ENCODE results near the gene GDAP1L1.
"Not testable (repeated sequence)": the region's sequence is repeated elsewhere in the genome, so short reads cannot be mapped to it uniquely, and the experiment has no call there.

The GDAP1L1 gene

DNA sequence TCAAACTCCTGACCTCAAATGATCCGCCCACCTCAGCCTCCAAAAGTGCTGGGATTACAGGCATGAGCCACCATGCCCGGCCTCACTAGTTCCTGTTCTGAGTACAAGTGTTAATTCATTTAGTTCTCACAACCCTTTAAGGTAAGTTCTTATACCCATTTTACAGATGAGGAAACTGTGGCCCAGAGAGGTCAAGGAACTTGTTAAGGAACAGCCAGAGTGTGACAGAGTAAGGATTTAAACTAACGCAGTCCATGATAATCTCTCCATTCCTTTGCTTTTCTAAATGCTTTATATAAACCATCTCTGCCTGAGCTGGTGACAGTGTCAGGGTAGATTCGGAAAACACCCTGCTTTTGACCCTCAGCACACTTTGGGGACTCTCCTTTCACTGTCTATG, 50.6 kb downstream of the GDAP1L1 start:
- Histone ChIP-seq H3K27ac (ENCODE audit: insufficient read depth in 1 of 2, low read depth in 1 of 2, low read length in 2 of 2, poor library complexity in 1 of 2, severe bottlenecking in 2 of 2) (no peak overlapping the region), H3K36me3 (ENCODE audit: control insufficient read depth in 4 of 4, insufficient read depth in 4 of 4, low read length in 3 of 4) (no peaks in the 10 kb centered on the region), H3K4me3 (ENCODE audit: control insufficient read depth in 1 of 7, extremely low read depth in 1 of 7, insufficient read depth in 4 of 7, low read depth in 2 of 7, low read length in 6 of 7) (no peak overlapping the region), H3K4me1 (ENCODE audit: control extremely low read depth in 1 of 4, control insufficient read depth in 4 of 4, insufficient read depth in 4 of 4, low read length in 3 of 4) (no peaks in the 10 kb centered on the region), H3K27me3 (replicated peaks in 2 of 5; ENCODE audit: control insufficient read depth in 4 of 5, insufficient read depth in 5 of 5, low read length in 4 of 5) (no peaks in the 10 kb centered on the region), H3K9me3 (ENCODE audit: control extremely low read depth in 1 of 5, control insufficient read depth in 4 of 5, insufficient read depth in 2 of 5, low read depth in 1 of 5, low read length in 4 of 5) (peaks cover 0 to 2% (median 0%) of the 10 kb centered on the region in 5 experiments)
- POLR2A ChIA-PET, result interaction anchor here (0.6 kb wide), 1 partner anchor 244 kb away, joined by 4 read pairs; no protein-coding TSS in a partner anchor
- CTCF ChIA-PET, result interaction anchor here (1.4 kb wide), 1 partner anchor 80 kb away, joined by 3 read pairs; no protein-coding TSS in a partner anchor
- DNase-seq, result no peak
- 85% methylated on average over 2 of the region's 4 CpGs for WGBS (ENCODE audit: insufficient coverage)

DNA sequence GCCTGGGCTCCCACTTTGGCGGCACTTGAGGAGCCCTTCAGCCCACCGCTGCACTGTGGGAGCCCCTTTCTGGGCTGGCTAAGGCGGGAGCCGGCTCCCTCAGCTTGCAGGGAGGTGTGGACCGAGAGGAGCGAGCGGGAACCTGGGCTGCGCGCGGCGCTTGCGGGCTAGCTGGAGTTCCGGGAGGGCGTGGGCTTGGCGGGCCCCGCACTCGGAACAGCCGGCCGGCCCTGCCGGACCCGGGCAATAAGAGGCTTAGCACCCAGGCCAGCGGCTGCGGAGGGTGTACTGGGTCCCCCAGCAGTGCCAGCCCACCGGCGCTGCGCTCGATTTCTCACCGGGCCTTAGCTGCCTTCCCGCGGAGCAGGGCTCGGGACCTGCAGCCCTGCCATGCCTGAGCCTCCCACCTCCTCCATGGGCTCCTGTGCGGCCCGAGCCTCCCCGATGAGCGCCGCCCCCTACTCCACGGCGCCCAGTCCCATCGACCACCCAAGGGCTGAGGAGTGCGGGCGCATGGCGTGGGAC, 52.0 kb downstream of the GDAP1L1 start:
- CTCF ChIA-PET, result interaction anchor here (1.6 kb wide), 1 partner anchor 10 kb away, joined by 5 read pairs; no protein-coding TSS in a partner anchor
- H3K4me3 ChIP-seq (ENCODE audit: control insufficient read depth in 1 of 7, extremely low read depth in 1 of 7, insufficient read depth in 4 of 7, low read depth in 2 of 7, low read length in 6 of 7); H3K27ac ChIP-seq (ENCODE audit: insufficient read depth in 1 of 2, low read depth in 1 of 2, low read length in 2 of 2, poor library complexity in 1 of 2, severe bottlenecking in 2 of 2); H3K4me1 ChIP-seq (ENCODE audit: control extremely low read depth in 1 of 4, control insufficient read depth in 4 of 4, insufficient read depth in 4 of 4, low read length in 3 of 4); H3K27me3 ChIP-seq (replicated peaks in 2 of 5; ENCODE audit: control insufficient read depth in 4 of 5, insufficient read depth in 5 of 5, low read length in 4 of 5); H3K9me3 ChIP-seq (ENCODE audit: control extremely low read depth in 1 of 5, control insufficient read depth in 4 of 5, insufficient read depth in 2 of 5, low read depth in 1 of 5, low read length in 4 of 5); DNase-seq; H3K36me3 ChIP-seq (ENCODE audit: control insufficient read depth in 4 of 4, insufficient read depth in 4 of 4, low read length in 3 of 4); POLR2A ChIA-PET: not testable (repeated sequence)
- 92% methylated on average over 16 of the region's 42 CpGs for WGBS (ENCODE audit: insufficient coverage)

DNA sequence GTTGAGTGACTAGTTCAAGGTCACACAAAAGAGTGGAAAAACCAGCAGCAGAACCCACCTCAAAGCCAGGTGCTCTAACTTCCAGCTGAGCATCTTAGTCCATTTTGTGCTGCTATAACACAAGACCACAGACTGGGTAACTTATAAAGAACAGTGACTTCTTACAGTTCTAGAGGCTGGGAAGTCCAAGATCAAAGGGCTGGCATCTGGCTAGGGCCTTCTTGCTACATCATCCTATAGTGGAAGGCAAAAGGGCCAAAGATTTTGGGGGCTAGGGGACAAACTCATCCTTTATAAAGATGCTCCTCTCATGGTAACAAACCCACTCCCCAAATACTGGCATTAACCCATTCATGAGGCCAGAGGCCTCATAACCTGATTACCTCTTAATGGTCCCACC, 54.2 kb downstream of the GDAP1L1 start:
- Histone ChIP-seq H3K27me3 (replicated peaks in 2 of 5; ENCODE audit: control insufficient read depth in 4 of 5, insufficient read depth in 5 of 5, low read length in 4 of 5) (no peaks in the 10 kb centered on the region), H3K4me3 (ENCODE audit: control insufficient read depth in 1 of 7, extremely low read depth in 1 of 7, insufficient read depth in 4 of 7, low read depth in 2 of 7, low read length in 6 of 7) (no peak overlapping the region), H3K4me1 (ENCODE audit: control extremely low read depth in 1 of 4, control insufficient read depth in 4 of 4, insufficient read depth in 4 of 4, low read length in 3 of 4) (no peaks in the 10 kb centered on the region), H3K36me3 (ENCODE audit: control insufficient read depth in 4 of 4, insufficient read depth in 4 of 4, low read length in 3 of 4) (no peaks in the 10 kb centered on the region), H3K9me3 (ENCODE audit: control extremely low read depth in 1 of 5, control insufficient read depth in 4 of 5, insufficient read depth in 2 of 5, low read depth in 1 of 5, low read length in 4 of 5) (peaks cover 0 to 2% (median 0%) of the 10 kb centered on the region in 5 experiments), H3K27ac (ENCODE audit: insufficient read depth in 1 of 2, low read depth in 1 of 2, low read length in 2 of 2, poor library complexity in 1 of 2, severe bottlenecking in 2 of 2) (no peak overlapping the region)
- CTCF ChIA-PET, result interaction anchor here (0.8 to 1.5 kb wide), 5 partner anchors 10 to 89 kb away, joined by 3 to 6 read pairs (median 4); partner anchors contain the start of genes FITM2 and GDAP1L1
- POLR2A ChIA-PET, result no interaction called here
- no peak for DNase-seq

DNA sequence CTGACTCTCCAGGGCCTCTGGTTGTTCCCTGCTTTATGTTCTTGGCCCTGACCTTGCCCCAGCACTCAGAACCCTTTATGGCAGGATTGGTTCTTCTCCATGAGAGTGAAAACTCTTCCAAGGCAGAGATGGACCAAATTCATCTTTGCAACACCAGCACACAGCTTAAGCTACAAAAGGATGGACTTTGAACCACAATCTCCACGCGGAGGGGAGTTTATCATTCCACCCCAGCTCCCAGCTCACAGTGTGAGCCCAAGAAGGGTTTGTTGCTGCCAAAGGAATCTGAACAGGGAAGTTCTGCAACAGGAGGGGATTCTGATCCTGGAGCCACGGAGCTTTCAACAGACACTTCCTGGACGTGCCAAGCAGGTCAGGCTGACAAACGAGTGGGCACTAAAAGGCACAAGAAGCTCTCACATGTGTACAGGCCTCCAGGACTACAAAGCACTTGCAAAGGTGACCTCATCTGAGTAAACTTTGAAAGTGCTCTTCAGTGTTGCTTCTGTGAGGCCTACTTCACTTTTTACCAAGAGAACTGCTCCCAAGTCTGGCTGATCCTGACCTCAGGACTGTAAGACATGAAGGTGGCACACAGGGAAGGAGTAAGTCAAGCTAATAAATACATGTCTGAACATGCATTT, 55.0 kb downstream of the GDAP1L1 start:
- H3K4me1 ChIP-seq (ENCODE audit: control extremely low read depth in 1 of 4, control insufficient read depth in 4 of 4, insufficient read depth in 4 of 4, low read length in 3 of 4), result no peaks in the 10 kb centered on the region
- H3K27me3 ChIP-seq (replicated peaks in 2 of 5; ENCODE audit: control insufficient read depth in 4 of 5, insufficient read depth in 5 of 5, low read length in 4 of 5), result no peaks in the 10 kb centered on the region
- 86% methylated on average over 5 of the region's 5 CpGs for WGBS (ENCODE audit: insufficient coverage)
- H3K4me3 ChIP-seq (ENCODE audit: control insufficient read depth in 1 of 7, extremely low read depth in 1 of 7, insufficient read depth in 4 of 7, low read depth in 2 of 7, low read length in 6 of 7), result no peak overlapping the region
- ChIA-PET POLR2A (interaction anchor here (0.5 kb wide), 1 partner anchor 44 kb away, joined by 3 read pairs; no protein-coding TSS in a partner anchor), CTCF (interaction anchor here (1.0 kb wide), 1 partner anchor 9 kb away, joined by 4 read pairs; the partner anchor contains the start of gene FITM2)
- DNase-seq, result no peak
- no peaks in the 10 kb centered on the region for H3K36me3 ChIP-seq (ENCODE audit: control insufficient read depth in 4 of 4, insufficient read depth in 4 of 4, low read length in 3 of 4)
- H3K27ac ChIP-seq (ENCODE audit: insufficient read depth in 1 of 2, low read depth in 1 of 2, low read length in 2 of 2, poor library complexity in 1 of 2, severe bottlenecking in 2 of 2), result no peak overlapping the region
- H3K9me3 ChIP-seq (ENCODE audit: control extremely low read depth in 1 of 5, control insufficient read depth in 4 of 5, insufficient read depth in 2 of 5, low read depth in 1 of 5, low read length in 4 of 5), result peaks cover 0 to 2% (median 0%) of the 10 kb centered on the region in 5 experiments

DNA sequence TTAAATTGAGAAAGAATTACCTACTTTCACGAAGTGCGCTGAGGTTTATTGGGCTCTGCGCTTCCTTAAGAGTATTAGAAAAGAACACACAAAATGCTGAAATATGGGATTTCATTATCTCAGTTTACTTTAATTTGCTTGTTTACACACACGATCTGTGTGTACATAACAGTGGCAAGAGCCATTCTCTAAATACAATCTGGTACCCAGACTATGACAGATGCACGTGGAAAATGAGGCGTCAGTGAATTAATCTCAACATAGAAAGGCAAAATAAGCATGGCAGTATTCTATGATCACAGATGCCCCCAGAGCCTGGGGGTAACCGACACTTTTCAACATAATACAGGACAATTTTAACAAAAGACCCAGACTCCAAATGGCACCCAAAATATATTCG, 55.6 kb downstream of the GDAP1L1 start:
- no peak for DNase-seq
- Histone ChIP-seq H3K36me3 (ENCODE audit: control insufficient read depth in 4 of 4, insufficient read depth in 4 of 4, low read length in 3 of 4) (no peaks in the 10 kb centered on the region), H3K4me1 (ENCODE audit: control extremely low read depth in 1 of 4, control insufficient read depth in 4 of 4, insufficient read depth in 4 of 4, low read length in 3 of 4) (no peaks in the 10 kb centered on the region), H3K27me3 (replicated peaks in 2 of 5; ENCODE audit: control insufficient read depth in 4 of 5, insufficient read depth in 5 of 5, low read length in 4 of 5) (no peaks in the 10 kb centered on the region), H3K27ac (ENCODE audit: insufficient read depth in 1 of 2, low read depth in 1 of 2, low read length in 2 of 2, poor library complexity in 1 of 2, severe bottlenecking in 2 of 2) (no peak overlapping the region), H3K9me3 (ENCODE audit: control extremely low read depth in 1 of 5, control insufficient read depth in 4 of 5, insufficient read depth in 2 of 5, low read depth in 1 of 5, low read length in 4 of 5) (peaks cover 0 to 2% (median 0%) of the 10 kb centered on the region in 5 experiments), H3K4me3 (ENCODE audit: control insufficient read depth in 1 of 7, extremely low read depth in 1 of 7, insufficient read depth in 4 of 7, low read depth in 2 of 7, low read length in 6 of 7) (no peak overlapping the region)
- ChIA-PET POLR2A (no interaction called here), CTCF (interaction anchor here (1.0 kb wide), 1 partner anchor 8 kb away, joined by 4 read pairs; the partner anchor contains the start of gene FITM2)
- WGBS (ENCODE audit: insufficient coverage), result 98% methylated on average over 4 of the region's 8 CpGs

DNA sequence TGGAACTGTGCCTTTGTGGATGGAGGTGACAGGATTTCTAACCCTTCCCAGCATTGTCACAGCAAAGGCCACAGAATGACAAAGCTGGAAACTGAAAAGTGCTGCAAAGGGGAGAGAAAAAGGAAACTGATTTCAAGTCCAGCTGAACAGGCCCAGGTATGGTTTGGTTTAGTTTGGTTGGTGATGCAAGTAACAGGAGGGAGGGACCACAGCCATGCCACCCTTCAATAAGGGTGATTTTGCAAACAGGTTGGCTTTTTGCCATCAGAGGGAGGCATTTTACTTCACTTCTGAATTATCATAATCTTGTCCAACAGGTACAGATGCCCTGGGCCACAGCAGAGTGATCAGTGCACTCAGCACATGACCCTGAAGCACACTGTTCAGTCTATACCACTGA, 57.3 kb downstream of the GDAP1L1 start:
- POLR2A ChIA-PET, result no interaction called here
- Histone ChIP-seq H3K36me3 (ENCODE audit: control insufficient read depth in 4 of 4, insufficient read depth in 4 of 4, low read length in 3 of 4) (no peaks in the 10 kb centered on the region), H3K27me3 (replicated peaks in 2 of 5; ENCODE audit: control insufficient read depth in 4 of 5, insufficient read depth in 5 of 5, low read length in 4 of 5) (no peaks in the 10 kb centered on the region), H3K4me3 (ENCODE audit: control insufficient read depth in 1 of 7, extremely low read depth in 1 of 7, insufficient read depth in 4 of 7, low read depth in 2 of 7, low read length in 6 of 7) (no peak overlapping the region), H3K4me1 (ENCODE audit: control extremely low read depth in 1 of 4, control insufficient read depth in 4 of 4, insufficient read depth in 4 of 4, low read length in 3 of 4) (no peaks in the 10 kb centered on the region), H3K27ac (ENCODE audit: insufficient read depth in 1 of 2, low read depth in 1 of 2, low read length in 2 of 2, poor library complexity in 1 of 2, severe bottlenecking in 2 of 2) (no peak overlapping the region), H3K9me3 (ENCODE audit: control extremely low read depth in 1 of 5, control insufficient read depth in 4 of 5, insufficient read depth in 2 of 5, low read depth in 1 of 5, low read length in 4 of 5) (peaks cover 0 to 2% (median 0%) of the 10 kb centered on the region in 5 experiments)
- CTCF ChIA-PET, result no interaction called here
- DNase-seq, result no peak

DNA sequence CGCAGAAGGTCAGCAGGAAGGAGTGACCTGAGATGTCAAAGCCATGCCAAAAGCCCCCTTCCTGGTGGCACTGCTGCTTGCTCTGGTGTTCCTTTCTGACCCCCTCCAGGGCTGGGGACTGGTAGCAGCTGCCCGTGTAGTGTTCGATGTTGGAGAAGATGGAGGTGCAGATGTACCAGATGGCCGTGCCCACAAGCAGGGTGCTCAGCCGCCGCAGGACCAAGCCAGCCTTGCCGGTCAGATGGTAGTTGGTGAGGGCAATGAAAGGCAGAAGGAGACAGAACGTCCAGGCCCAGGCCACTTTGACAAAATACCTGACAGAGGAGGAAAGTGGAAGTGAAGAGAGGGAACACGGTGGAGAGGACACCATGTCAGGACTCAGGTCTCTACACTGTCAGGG, 59.8 kb downstream of the GDAP1L1 start:
- Histone ChIP-seq H3K27me3 (replicated peaks in 2 of 5; ENCODE audit: control insufficient read depth in 4 of 5, insufficient read depth in 5 of 5, low read length in 4 of 5) (no peaks in the 10 kb centered on the region), H3K36me3 (ENCODE audit: control insufficient read depth in 4 of 4, insufficient read depth in 4 of 4, low read length in 3 of 4) (no peaks in the 10 kb centered on the region), H3K9me3 (ENCODE audit: control extremely low read depth in 1 of 5, control insufficient read depth in 4 of 5, insufficient read depth in 2 of 5, low read depth in 1 of 5, low read length in 4 of 5) (no peaks in the 10 kb centered on the region), H3K27ac (ENCODE audit: insufficient read depth in 1 of 2, low read depth in 1 of 2, low read length in 2 of 2, poor library complexity in 1 of 2, severe bottlenecking in 2 of 2) (no peak overlapping the region), H3K4me3 (ENCODE audit: control insufficient read depth in 1 of 7, extremely low read depth in 1 of 7, insufficient read depth in 4 of 7, low read depth in 2 of 7, low read length in 6 of 7) (no peak overlapping the region), H3K4me1 (ENCODE audit: control extremely low read depth in 1 of 4, control insufficient read depth in 4 of 4, insufficient read depth in 4 of 4, low read length in 3 of 4) (peaks cover 0 to 14% (median 13%) of the 10 kb centered on the region in 4 experiments)
- 97% methylated on average over 6 of the region's 9 CpGs for WGBS (ENCODE audit: insufficient coverage)
- POLR2A ChIA-PET, result no interaction called here
- DNase-seq, result no peak
- CTCF ChIA-PET, result interaction anchor here (2.4 kb wide), 1 partner anchor 91 kb away, joined by 7 read pairs; no protein-coding TSS in a partner anchor

Data from common myeloid progenitor, CD34-positive (primary cell).